Bone marrow (tissue), 2 donors: ENCODE data around the gene GOLGA3.
A peak's percentile ranks its signal among the peaks of the same experiment; 100 is the strongest.
"Not testable (repeated sequence)": the region's sequence is repeated elsewhere in the genome, so short reads cannot be mapped to it uniquely, and the experiment has no call there.

Experiments used
- DNase-seq, 2 donors: peaks; one replicate each; lab custom pipeline; 2025; lab: John Stamatoyannopoulos, UW

The GOLGA3 gene

GRCh38 chr12:132842449-132843045 lies 13.9 kb upstream of the GOLGA3 start:
- no peak for DNase-seq

DNA sequence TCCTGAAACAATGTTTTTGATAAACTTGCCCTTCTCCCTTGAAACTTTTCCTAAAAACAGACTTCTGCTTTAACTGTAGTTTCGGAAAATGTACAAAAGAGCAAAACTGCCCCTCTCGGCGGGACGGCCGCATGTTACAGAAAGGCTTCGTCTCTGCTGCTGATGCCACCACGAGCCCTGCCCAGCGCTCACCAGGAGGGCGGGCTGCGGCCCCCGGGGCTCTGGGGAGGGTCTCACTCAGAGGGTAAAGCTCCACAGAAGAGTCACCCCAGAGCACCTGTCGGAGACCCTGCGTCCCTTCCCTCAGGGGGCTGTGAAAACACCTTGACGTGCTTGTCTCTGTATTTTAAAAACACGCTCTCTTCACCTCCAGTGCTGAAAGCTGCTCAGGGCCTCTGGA lies 12.5 kb upstream of the GOLGA3 start:
- no peak for DNase-seq

- DNase-seq: no peak
Observed at GRCh38 chr12:132840536-132840935, 11.9 kb upstream of the GOLGA3 start.

DNA sequence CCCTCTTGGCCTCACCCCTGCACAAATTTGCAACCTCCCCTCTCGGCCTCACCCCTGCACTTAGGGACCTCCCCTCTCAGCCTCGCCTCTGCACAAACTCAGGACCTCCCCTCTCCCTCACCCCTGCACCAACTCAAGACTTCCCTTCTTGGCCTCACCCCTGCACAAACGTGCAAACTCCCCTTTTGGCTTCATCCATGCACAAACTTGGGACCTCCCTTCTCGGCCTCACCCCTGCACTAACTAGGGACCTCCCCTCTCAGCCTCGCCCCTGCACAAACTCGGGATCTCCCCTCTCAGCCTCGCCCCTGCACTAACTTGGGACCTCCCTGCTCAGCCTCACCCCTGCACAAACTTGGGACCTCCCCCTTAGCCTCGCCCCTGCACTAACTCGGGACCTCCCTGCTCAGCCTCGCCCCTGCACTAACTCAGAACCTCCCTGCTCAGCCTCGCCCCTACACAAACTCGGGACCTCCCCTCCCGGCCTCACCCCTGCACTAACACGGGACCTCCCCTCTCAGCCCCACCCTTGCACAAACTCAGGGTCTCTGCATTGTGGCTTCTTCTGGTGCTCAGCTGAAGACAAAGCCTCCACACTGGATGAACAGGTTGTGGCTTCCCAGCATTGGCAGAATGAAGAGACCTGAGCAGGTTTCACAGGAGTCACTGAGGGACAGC lies 11.0 kb upstream of the GOLGA3 start:
- DNase-seq: no peak

DNA sequence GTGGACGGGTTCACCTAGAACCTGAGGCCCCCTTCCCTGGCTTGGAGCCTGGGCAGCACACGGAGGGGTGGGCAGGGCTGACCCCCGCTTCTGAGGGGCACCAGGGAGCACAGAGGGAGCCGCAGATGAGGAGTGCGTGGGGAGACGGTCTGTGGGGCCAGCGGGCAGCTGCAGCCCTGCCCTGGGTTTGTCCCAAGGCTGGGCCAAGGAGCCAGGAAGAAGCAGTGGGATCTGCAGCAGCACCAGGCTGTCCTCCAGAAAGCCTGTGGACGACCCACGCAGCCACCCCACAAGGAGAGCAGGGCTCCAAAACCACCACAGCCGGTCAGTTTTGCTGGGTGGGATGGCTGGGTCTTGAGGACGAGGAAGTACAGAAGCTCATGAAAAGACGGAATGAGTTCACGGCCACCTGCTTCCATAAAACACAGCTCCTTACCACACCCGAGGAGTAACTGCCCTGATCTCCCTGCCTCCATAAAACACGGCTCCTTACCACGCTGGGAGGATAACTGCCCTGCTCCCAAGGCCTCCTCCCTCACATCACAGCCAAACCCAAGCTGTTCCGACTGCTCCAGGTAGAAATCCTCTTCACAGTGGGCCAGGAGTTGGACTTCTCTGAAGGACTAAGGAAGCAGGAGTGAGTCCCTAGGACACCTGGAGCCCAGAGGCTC lies 9.9 kb upstream of the GOLGA3 start:
- DNase-seq: no peak

DNA sequence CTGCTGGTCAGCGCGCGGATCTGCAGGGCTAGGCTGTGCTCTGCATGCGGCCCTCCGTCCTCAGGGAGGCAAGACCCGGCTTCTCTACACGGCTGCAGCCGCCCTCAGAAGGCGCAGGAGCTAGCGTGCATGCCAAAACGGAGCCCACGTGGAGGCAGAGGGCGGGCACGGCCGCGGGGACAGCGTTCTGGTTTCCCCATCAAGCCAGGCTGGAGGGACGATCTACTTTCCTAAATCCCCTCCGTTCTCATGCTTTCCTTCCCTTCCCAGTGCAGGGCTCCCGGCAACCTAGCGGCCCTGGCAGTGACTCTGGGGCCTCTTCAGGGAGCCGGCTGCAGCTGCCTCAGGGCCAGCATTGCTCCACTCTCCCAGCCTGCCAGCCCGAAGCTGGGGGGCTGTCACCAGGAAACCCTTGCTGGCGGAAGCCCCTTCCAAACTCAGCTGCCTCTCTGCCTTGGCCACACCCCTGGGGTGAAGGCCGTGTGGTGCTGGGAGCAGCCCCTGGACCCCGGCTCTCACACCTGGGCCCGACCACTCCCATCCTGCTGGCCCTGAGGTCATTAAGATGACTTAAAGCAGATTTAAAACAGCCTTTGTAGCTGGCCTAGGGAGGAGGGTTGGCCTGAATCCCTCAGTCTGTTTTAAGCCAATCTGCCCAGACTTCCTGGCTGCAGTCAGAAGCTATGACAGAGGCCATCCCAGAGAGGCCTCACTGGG lies 9.2 kb upstream of the GOLGA3 start:
- DNase-seq: no peak

GRCh38 chr12:132836795-132837331 lies 8.2 kb upstream of the GOLGA3 start:
- DNase-seq: no peak

GRCh38 chr12:132836230-132836629 lies 7.6 kb upstream of the GOLGA3 start:
- DNase-seq: not testable (repeated sequence)

- no peak for DNase-seq
Observed at GRCh38 chr12:132835076-132836025, 6.7 kb upstream of the GOLGA3 start.

GRCh38 chr12:132834181-132834711 lies 5.6 kb upstream of the GOLGA3 start:
- DNase-seq: no peak

DNA sequence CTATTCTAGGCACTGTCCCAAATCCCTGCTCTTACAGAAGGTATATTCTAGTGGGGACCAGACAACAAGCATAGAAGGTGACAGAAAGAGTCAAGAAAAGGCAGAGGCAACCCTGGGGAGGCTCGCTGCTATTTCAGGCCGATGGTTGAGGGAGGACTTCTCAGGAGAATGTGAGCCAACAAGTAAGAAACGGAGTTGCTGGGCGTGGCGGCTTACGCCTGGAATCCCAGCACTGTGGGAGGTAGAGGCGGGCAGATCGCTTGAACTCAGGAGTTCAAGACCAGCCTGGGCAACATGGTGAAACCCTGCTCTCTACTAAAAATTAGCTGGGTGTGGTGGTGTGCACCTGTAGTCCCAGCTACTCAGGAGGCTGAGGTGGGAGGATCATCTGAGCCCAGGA lies 4.7 kb upstream of the GOLGA3 start:
- no peak for DNase-seq

DNA sequence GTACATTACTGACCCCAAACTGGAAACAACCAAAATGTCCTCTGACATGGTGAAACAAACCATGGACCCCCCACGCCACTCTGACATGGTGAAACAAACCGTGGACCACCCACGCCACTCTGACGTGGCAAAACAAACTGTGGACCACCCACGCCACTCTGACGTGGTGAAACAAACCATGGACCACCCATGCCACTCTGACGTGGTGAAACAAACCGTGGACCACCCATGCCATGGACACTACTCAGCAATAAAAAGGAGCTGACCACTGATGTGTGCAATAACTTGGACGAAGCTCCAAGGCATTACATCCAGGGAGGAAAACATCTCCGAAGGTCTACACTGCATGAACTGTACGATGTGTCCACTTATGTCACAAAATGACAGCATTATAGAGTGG lies 3.1 kb upstream of the GOLGA3 start:
- no peak for DNase-seq

DNA sequence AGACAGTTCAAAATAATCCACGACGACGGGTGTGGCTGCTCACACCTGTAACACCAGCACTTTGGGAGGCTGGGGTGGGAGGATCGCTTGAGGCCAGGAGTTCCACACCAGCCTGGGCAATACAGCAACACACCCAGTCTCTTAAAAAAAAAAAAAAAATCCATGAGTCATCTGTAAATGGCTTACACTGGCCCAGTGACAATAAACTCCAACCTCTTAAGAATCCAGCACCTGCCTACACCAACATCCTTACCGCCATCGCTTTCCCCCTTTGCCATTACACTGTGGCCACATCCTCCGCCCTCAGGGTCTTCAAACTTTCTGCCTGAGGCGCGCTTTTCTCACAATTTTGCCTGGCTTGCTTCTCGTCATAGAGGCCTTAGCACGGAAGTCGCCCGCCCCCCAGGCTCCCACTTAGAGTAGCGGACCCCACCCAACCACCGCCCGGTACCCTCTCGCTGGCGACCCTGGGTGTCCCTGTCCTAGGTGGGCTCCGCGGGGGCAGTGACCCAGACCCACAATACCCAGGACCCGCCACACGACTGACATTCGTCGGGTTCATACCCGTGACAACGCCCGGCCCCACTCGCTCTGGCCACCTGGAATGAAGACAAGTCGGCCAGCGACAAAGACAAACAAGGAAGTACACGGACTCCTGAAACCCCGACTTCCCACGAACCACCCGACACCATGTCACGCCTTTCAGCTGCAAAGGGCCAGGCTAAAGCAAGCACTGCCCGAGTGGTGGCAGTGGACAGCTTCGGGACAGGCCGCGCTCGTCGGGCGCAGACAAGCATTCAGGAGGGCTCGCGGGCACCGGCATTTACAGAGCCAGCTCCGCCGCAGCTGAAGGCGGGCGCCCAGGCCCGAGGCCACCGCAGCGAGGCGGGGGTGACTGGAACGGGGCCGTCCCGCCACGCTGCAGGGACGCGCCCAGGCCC lies 636 bp downstream of the GOLGA3 start:
- DNase-seq: peak in 1 of 2 donors; percentile 66

GRCh38 chr12:132825861-132826260 lies 2.8 kb downstream of the GOLGA3 start:
- no peak for DNase-seq

GRCh38 chr12:132825089-132825488 lies 3.6 kb downstream of the GOLGA3 start:
- DNase-seq: no peak

GRCh38 chr12:132824053-132824452 lies 4.6 kb downstream of the GOLGA3 start:
- no peak for DNase-seq

DNA sequence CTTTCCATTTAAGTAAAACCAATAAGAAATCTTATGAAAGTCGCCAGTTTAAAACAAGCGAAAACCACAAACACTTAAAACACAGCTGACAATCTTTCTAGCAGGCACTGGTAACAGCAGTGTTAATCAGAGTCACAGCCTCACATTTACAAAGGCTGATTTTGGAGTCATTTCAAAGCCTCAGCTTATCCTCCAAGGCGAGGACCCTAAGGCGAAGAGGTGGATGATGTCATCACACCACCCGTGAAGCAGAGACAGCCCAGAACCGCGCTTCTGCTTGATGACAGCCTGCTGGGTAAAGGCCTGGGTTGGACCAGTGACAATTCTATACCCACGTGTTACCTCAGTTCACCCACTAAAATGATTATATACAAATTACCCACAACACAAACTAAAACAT lies 10.1 kb downstream of the GOLGA3 start:
- no peak for DNase-seq

- DNase-seq: no peak
Observed at GRCh38 chr12:132814232-132814631, 14.4 kb downstream of the GOLGA3 start.

DNA sequence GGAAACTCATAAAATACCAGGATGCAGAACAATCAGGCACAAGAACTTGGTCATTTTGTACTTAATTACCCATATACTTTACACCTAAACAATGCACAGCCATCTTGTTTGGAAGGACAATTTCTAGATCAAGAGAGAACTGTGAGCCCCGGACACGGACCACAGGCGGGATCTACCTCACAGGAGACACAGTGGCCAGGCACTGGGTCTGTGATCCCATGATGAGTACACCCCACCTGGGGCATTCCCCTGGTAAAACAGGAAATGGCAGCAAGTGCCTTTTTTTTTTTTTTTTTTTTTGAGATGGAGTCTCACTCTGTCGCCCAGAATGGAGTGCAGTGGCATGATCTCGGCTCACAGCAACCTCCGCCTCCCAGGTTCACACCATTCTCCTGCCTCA lies 15.2 kb downstream of the GOLGA3 start:
- DNase-seq: no peak
